Stimulated activated CD8-positive, alpha-beta memory T cell treated with anti-CD3 and anti-CD28 coated beads, Interleukin-4, amount 100 ng/mL, for 48 hours (primary cell): ENCODE measurements around the gene PRAMEF1.
A peak's percentile ranks its signal among the peaks of the same experiment; 100 is the strongest.
"Not testable (repeated sequence)": the region's sequence is repeated elsewhere in the genome, so short reads cannot be mapped to it uniquely, and the experiment has no call there.

Experiments
- DNase-seq: peaks from one replicate; pipeline ENCODE4 v3.0.0-alpha.2; 2020

PRAMEF1 gene

GRCh38 chr1:12776801-12777557, 14.2 kb upstream of the PRAMEF1 start:
- DNase-seq = no peak

DNA sequence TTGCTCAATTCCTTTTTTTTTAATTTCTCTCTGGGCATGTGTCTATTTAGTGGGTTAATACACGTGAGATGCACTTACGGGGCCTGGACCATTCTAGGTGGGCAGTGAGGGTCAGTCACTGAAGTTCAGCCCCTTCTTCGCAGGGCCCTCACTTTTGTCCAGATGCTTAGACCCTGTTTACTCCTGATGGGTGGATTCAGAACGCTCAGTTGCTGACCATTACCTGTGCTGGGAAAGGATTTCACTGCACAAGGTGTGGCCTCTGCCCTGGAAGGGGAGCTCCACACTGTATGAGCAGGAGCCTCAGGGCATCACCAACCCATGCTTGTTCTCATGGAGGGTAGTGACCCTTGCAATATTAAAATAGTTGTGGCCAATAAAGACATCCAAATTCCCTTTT, 13.1 kb upstream of the PRAMEF1 start:
- DNase-seq = no peak

DNA sequence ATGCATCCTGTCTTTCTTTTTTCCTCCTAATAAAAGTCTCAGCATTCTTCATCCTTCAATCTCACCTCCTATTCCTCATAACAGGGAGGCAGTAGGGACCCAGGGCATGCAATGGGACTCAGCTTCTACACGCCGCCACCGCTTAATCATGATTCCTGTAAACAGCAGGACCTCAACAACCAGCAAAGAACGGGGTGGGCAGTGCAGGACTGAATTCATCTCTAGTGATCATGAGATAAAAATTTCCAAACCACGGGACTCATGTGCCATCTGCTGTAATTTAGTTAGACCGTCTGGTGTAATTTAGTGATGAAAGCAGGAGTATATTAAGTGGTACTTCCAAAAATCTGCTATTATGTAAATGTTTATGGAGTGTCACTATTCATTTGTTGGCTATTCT, 12.3 kb upstream of the PRAMEF1 start:
- no peak for DNase-seq

GRCh38 chr1:12781488-12781887, 9.7 kb upstream of the PRAMEF1 start:
- not testable (repeated sequence) for DNase-seq

- DNase-seq = not testable (repeated sequence)
Measured at GRCh38 chr1:12783783-12784182, 7.4 kb upstream of the PRAMEF1 start.

DNA sequence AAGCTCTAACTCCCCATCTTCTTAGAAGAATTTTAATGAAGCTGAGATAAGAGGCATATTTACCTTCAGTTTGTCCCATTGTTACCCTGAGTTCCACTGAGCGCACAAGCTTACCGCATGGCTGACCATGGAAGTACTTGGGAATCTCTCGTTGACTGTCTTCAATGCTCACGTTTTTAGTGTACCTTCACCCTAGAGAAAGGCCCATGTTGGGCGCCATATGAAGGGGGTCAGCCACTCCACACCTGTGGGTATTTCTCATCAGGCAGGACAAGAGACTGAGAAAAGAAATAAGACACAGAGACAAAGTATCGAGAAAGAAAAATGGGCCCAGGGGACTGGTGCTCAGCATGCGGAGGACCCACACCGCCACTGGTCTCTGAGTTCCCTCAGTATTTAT, 6.5 kb upstream of the PRAMEF1 start:
- DNase-seq = peak; percentile 31

- DNase-seq = no peak
Measured at GRCh38 chr1:12798911-12799310, 7.7 kb downstream of the PRAMEF1 start.

GRCh38 chr1:12799730-12800129, 8.5 kb downstream of the PRAMEF1 start:
- DNase-seq = no peak

- DNase-seq = no peak
Measured at GRCh38 chr1:12809933-12810332, 18.7 kb downstream of the PRAMEF1 start.

GRCh38 chr1:12810691-12811408, 19.7 kb downstream of the PRAMEF1 start:
- no peak for DNase-seq

DNA sequence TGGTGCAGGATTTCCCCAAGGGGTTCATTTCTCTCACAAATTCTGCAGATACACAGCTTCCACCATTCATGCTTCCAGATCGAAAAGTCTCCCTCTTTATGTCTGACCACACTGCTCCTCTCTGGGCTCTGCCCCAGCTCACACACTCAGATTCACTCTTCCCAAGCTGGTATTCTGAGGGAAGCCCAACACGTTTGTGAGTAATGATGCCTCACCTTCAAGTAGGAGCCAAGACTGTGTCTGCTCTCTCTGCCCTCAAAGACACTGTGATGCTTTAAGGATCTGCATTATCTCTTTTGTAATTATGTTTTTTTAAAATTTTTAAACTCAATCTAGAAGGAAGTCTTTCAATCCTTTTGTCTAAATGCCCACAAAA, 20.2 kb downstream of the PRAMEF1 start:
- DNase-seq = no peak

GRCh38 chr1:12819061-12819460, 27.9 kb downstream of the PRAMEF1 start:
- DNase-seq = not testable (repeated sequence)

GRCh38 chr1:12831310-12831709, 40.1 kb downstream of the PRAMEF1 start, which contains the start of gene PRAMEF11:
PRAMEF11 (minus strand) TSS chr1:12831410; CDS start chr1:12828789, 2,621 bp downstream.
- not testable (repeated sequence) for DNase-seq

DNA sequence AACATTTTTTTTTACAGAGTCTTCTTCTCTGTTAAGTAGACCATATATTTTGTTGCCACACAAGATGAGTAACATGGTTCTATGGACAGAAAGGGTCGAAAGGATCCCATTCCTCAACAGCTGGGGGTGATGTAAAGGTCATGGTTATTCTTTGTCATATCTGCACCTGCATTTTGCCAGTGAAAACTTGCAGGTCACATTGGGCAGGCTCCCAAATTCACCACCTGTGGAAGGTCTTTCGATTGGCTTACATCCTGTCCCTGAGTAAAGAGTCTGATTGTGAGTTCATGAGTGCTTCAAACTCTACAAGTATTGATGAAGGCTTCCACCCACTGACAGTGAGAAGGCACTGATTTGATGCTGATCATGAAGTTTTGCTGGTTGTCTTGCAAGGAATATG, 42.1 kb downstream of the PRAMEF1 start:
- not testable (repeated sequence) for DNase-seq
